SU-DHL-6 (cell line): ENCODE data around the gene CADM2.

ENCODE experiments used
- EZH2phosphoT487 ChIP-seq: fragments of 200-600 bp; sonication (generic), shearing (Covaris generic); conservative IDR thresholded peaks from 2 replicates; pipeline ENCODE4 v1.6.1; 2018; ENCODE audit warnings: mild to moderate bottlenecking, antibody characterized with exemption, low read length, moderate library complexity, mixed read lengths
- TF ChIP-seq, protein P1 (sequence below): fragments of 200-600 bp; sonication (generic); IDR thresholded peaks from one replicate; pipeline ENCODE4 v1.5.1; 2017; ENCODE audit warnings: antibody characterized with exemption, mild to moderate bottlenecking, low read length, moderate library complexity; ENCODE audit not compliant: insufficient read depth, poor library complexity, severe bottlenecking

- TF ChIP-seq, protein P1, sequence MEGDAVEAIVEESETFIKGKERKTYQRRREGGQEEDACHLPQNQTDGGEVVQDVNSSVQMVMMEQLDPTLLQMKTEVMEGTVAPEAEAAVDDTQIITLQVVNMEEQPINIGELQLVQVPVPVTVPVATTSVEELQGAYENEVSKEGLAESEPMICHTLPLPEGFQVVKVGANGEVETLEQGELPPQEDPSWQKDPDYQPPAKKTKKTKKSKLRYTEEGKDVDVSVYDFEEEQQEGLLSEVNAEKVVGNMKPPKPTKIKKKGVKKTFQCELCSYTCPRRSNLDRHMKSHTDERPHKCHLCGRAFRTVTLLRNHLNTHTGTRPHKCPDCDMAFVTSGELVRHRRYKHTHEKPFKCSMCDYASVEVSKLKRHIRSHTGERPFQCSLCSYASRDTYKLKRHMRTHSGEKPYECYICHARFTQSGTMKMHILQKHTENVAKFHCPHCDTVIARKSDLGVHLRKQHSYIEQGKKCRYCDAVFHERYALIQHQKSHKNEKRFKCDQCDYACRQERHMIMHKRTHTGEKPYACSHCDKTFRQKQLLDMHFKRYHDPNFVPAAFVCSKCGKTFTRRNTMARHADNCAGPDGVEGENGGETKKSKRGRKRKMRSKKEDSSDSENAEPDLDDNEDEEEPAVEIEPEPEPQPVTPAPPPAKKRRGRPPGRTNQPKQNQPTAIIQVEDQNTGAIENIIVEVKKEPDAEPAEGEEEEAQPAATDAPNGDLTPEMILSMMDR, result no peak
- no peak for TF ChIP-seq EZH2phosphoT487
Observed at GRCh38 chr3:85808755-85809154, 850.0 kb downstream of the CADM2 start.
